Tongue (tissue), 3 donors: ENCODE data around the gene XPO6. TPM values are rescaled to one million over a fixed set of nuclear protein-coding genes. Genes with fewer than 3 reads are reported as not detected.

ENCODE experiments used
- DNase-seq: peaks from one replicate; pipeline ENCODE4 v3.0.0-alpha.2; 2015
- small RNA-seq: library from RNA; depleted of rRNA; stranded (forward); fragments of <200 nt; gene quantifications from one replicate; pipeline ENCODE3, GENCODE V24; 2014; ENCODE audit warnings: low replicate concordance
- total RNA-seq: library from RNA; depleted of rRNA; stranded (reverse); fragments of >200 nt; gene quantifications from one replicate; pipeline ENCODE4 v1.2.3, GENCODE V29; 2014

Gene XPO6
- total RNA-seq, 1 donor from 2014 or later: 62.5 TPM

- DNase-seq: no peak
Observed at GRCh38 chr16:28062261-28062846, 149.4 kb downstream of the XPO6 start.

- no peak for DNase-seq
Observed at GRCh38 chr16:28061352-28062101, 150.2 kb downstream of the XPO6 start.

- DNase-seq: peak; percentile 34
Observed at GRCh38 chr16:28059841-28060575, 151.8 kb downstream of the XPO6 start.

GRCh38 chr16:28058839-28059589 lies 152.8 kb downstream of the XPO6 start:
- no peak for DNase-seq

GRCh38 chr16:28057949-28058348 lies 153.8 kb downstream of the XPO6 start:
- DNase-seq: no peak

GRCh38 chr16:28053461-28053860 lies 158.3 kb downstream of the XPO6 start:
- DNase-seq: no peak

GRCh38 chr16:28052274-28053128 lies 159.3 kb downstream of the XPO6 start:
- DNase-seq: no peak

- DNase-seq: no peak
Observed at GRCh38 chr16:28051486-28051885, 160.3 kb downstream of the XPO6 start.

Small RNA genes lying within 50 kb of the gene (small RNA-seq; reads per million reads assigned to genes)
- gene RF00402: not detected
- not detected for gene RNY1P10

Other genes starting within 250 kb of the XPO6 start
- 1.4 TPM for gene GSG1L, start 148.3 kb downstream of the XPO6 start, total RNA-seq
- gene SBK1, start 80.6 kb upstream of the XPO6 start, total RNA-seq: 8.7 TPM
- not detected for gene NPIPB6, start 151.5 kb upstream of the XPO6 start, total RNA-seq
- gene EIF3CL, start 191.9 kb upstream of the XPO6 start, total RNA-seq: 133 TPM